ENCODE measurements around the gene LIN52.

The LIN52 gene

DNA sequence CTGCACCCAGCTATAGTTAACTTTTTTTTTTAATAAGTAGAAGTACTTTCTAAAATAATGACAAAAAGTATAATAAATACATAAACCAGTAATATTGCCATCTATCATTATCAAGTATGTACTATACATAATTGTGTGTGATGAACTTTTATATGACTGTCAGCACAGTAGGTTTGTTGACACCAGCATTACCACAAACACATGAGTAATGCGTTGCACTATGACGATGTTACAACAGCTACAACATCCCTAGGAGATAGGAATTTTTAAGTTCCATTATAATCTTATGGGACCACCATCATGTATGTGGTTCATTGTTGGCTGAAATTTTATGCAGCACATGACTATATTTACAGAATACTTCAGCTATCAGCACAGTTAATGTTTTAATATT lies 91.6 kb downstream of the LIN52 start:
- H3K27ac Mint-ChIP-seq: no peak overlapping the region
- H3K36me3 Mint-ChIP-seq (ENCODE audit: low read depth): peaks cover 5% of the 10 kb centered on the region
- no peak for TF ChIP-seq CTCF (IDR thresholded peaks at IDR 0.05)
- no peak for DNase-seq
- H3K4me3 Mint-ChIP-seq: no peak overlapping the region
- H3K9me3 Mint-ChIP-seq: no peaks in the 10 kb centered on the region
- H3K27me3 Mint-ChIP-seq (ENCODE audit: low read depth, poor library complexity): no peaks in the 10 kb centered on the region
- no peaks in the 10 kb centered on the region for H3K4me1 Mint-ChIP-seq

GRCh38 chr14:74179856-74180255 lies 95.1 kb downstream of the LIN52 start:
- no peak overlapping the region for H3K27ac Mint-ChIP-seq
- H3K4me1 Mint-ChIP-seq: no peaks in the 10 kb centered on the region
- H3K36me3 Mint-ChIP-seq (ENCODE audit: low read depth): peaks cover 20% of the 10 kb centered on the region
- H3K9me3 Mint-ChIP-seq: no peaks in the 10 kb centered on the region
- no peak for DNase-seq
- TF ChIP-seq CTCF (IDR thresholded peaks at IDR 0.05): no peak
- H3K27me3 Mint-ChIP-seq (ENCODE audit: low read depth, poor library complexity): no peaks in the 10 kb centered on the region
- H3K4me3 Mint-ChIP-seq: no peak overlapping the region

DNA sequence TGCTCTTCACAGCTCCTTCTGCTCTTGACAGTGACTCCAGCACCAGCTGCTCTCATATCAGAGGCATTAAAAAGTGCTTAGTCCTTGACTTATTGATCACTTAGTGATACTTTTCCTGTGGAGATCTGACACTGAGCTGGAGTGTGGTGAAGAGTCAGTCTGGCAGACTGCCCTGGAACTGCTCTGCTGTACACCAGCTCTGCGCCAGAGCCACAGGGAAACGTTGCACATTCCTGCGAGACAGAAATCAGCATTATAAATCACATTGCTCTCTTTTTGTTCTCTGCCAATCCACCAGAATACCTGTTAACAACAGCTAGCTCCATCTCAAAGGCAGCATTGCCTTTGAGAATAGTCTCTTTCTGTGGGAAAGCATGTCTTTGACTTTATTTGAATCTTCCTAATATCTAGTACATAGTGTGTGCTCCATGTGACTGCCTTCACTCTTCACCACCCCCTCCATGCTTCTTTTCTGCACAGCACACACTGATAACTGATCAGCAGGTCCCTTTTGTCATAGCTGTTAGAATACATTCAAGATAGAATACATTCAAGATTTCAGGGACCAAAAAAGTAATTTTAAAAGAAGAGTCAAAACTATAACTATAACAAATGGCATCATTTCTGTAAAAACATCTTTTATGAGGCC lies 106.3 kb downstream of the LIN52 start:
- no peak for DNase-seq
- H3K4me3 Mint-ChIP-seq: no peak overlapping the region
- peaks cover 7% of the 10 kb centered on the region for H3K36me3 Mint-ChIP-seq (ENCODE audit: low read depth)
- TF ChIP-seq CTCF (IDR thresholded peaks at IDR 0.05): no peak
- H3K27me3 Mint-ChIP-seq (ENCODE audit: low read depth, poor library complexity): peaks cover 3% of the 10 kb centered on the region
- peak overlapping the region; percentile 60 for H3K27ac Mint-ChIP-seq
- no peaks in the 10 kb centered on the region for H3K9me3 Mint-ChIP-seq
- peaks cover 25% of the 10 kb centered on the region for H3K4me1 Mint-ChIP-seq

DNA sequence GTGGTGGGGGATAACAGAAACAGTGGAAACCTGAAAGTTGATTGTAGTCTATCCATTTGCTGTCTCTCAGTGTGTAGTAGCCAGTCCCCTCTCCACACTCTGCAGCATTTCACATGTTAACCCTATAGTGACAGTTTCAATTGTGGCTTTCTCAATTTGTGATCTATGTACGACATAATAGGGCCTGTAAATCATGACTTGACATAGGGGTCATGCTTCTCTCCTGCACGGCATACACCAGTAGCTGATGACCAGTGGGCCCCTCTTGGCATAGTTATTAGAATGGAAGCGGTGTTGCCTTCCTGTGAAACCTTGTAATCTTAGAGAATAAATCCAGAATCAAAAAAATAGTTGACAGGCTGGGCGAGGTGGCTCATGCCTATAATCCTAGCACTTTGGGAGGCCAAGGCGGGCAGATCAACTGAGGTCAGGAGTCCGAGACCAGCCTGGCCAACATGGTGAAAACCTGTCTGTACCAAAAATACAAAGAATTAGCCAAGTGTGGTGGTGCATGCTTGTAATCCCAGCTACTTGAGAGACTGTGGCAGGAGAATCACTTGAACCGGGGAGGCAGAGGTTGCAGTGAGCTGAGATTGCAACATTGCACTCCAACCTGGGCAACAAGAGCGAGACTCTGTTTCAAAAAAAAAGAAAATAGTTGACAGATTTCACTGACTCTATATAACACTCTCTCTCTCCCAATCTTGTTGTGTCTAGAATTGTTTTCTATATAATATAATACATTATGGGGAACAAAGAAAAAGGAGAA lies 109.9 kb downstream of the LIN52 start:
- Mint-ChIP-seq H3K4me3 (no peak overlapping the region), H3K4me1 (peaks cover 28% of the 10 kb centered on the region), H3K36me3 (ENCODE audit: low read depth) (peaks cover 20% of the 10 kb centered on the region), H3K27ac (no peak overlapping the region), H3K27me3 (ENCODE audit: low read depth, poor library complexity) (peaks cover 3% of the 10 kb centered on the region), H3K9me3 (no peaks in the 10 kb centered on the region)
- no peak for DNase-seq
- TF ChIP-seq CTCF (IDR thresholded peaks at IDR 0.05): no peak

DNA sequence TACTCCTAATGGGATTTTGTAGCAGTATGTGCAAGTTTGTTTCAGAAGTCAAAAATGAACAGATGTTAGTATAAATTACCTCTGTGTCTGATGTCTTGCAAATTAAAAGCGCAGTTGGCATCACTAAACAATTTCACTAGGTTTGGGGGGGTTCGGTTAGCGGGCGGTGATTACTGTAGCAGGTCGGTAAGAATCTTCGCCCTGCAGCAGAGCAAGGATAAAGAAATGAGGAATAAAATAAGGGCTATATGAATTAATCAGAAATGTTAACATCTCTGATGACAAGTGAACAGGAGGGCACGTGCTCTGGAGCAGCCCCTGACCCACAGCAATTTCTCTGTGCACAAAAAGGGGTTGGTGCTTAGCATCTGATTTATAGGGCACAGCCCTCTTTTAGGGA lies 110.9 kb downstream of the LIN52 start:
- DNase-seq: no peak
- no peak for TF ChIP-seq CTCF (IDR thresholded peaks at IDR 0.05)
- Mint-ChIP-seq H3K36me3 (ENCODE audit: low read depth) (peaks cover 25% of the 10 kb centered on the region), H3K27ac (no peak overlapping the region), H3K4me1 (peaks cover 28% of the 10 kb centered on the region), H3K4me3 (no peak overlapping the region), H3K27me3 (ENCODE audit: low read depth, poor library complexity) (peaks cover 3% of the 10 kb centered on the region), H3K9me3 (no peaks in the 10 kb centered on the region)
